ENCODE results near the gene MTMR12.

- TF ChIP-seq POLR2A (IDR thresholded peaks at IDR 0.05), result no peak
- TF ChIP-seq, protein P1, sequence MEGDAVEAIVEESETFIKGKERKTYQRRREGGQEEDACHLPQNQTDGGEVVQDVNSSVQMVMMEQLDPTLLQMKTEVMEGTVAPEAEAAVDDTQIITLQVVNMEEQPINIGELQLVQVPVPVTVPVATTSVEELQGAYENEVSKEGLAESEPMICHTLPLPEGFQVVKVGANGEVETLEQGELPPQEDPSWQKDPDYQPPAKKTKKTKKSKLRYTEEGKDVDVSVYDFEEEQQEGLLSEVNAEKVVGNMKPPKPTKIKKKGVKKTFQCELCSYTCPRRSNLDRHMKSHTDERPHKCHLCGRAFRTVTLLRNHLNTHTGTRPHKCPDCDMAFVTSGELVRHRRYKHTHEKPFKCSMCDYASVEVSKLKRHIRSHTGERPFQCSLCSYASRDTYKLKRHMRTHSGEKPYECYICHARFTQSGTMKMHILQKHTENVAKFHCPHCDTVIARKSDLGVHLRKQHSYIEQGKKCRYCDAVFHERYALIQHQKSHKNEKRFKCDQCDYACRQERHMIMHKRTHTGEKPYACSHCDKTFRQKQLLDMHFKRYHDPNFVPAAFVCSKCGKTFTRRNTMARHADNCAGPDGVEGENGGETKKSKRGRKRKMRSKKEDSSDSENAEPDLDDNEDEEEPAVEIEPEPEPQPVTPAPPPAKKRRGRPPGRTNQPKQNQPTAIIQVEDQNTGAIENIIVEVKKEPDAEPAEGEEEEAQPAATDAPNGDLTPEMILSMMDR (IDR thresholded peaks at IDR 0.05), result no peak
Observed at GRCh38 chr5:32309761-32310160, 3.0 kb downstream of the MTMR12 start.

All from prostate gland (tissue), 2 donors.